K562 (cell line): ENCODE measurements around the gene METAP1D. TPM values are rescaled to one million over a fixed set of nuclear protein-coding genes. Genes with fewer than 3 reads are reported as not detected.
A peak's percentile ranks its signal among the peaks of the same experiment; 100 is the strongest.

Experiments
- ARID4B ChIP-seq: sonication (generic); formaldehyde crosslinking; IDR thresholded peaks from 2 replicates; pipeline ENCODE4 v1.8.0; 2022; ENCODE audit warnings: mild to moderate bottlenecking, missing genetic modification reagents
- ARNT ChIP-seq, 2 experiments: fragments of 450-650 bp; IDR thresholded peaks; 2 replicates each; pipeline ENCODE4 v1.6.1; 2016; ENCODE audit warnings: mild to moderate bottlenecking in 1 of 2
- CBFA2T3 ChIP-seq: fragments of 450-650 bp; IDR thresholded peaks from 2 replicates; pipeline ENCODE4 v1.6.1; 2017
- DPF2 ChIP-seq: fragments of 450-650 bp; IDR thresholded peaks from 2 replicates; pipeline ENCODE4 v1.6.1; 2016
- E2F1 ChIP-seq: sonication (generic); formaldehyde crosslinking; IDR thresholded peaks from 2 replicates; pipeline ENCODE4 v1.8.1; 2023; ENCODE audit warnings: mild to moderate bottlenecking, missing genetic modification reagents, moderate library complexity
- KLF6 ChIP-seq: fragments of 250-450 bp; sonication (Bioruptor Pico); IDR thresholded peaks from 2 replicates; pipeline ENCODE4 v1.4.0; 2020; ENCODE audit warnings: mild to moderate bottlenecking, moderate library complexity, borderline replicate concordance
- MXI1 ChIP-seq: IDR thresholded peaks from 2 replicates; pipeline ENCODE4 v1.6.1; 2011; ENCODE audit warnings: low read depth, mild to moderate bottlenecking, improper control_type of control experiment, low read length
- SRSF9 ChIP-seq: fragments of 200-400 bp; formaldehyde crosslinking; IDR thresholded peaks from 2 replicates; pipeline ENCODE4 v1.6.1; 2017; ENCODE audit warnings: low read depth, low read length, borderline replicate concordance
- ZBTB5 ChIP-seq: fragments of 450-650 bp; IDR thresholded peaks from 2 replicates; pipeline ENCODE4 v1.6.1; 2017; ENCODE audit warnings: antibody characterized with exemption
- ZFP91 ChIP-seq: sonication (generic); formaldehyde crosslinking; IDR thresholded peaks from 2 replicates; pipeline ENCODE4 v1.8.0; 2022; ENCODE audit warnings: mild to moderate bottlenecking, missing genetic modification reagents
- ZHX1 ChIP-seq: fragments of 150-350 bp; conservative IDR thresholded peaks from 2 replicates; pipeline ENCODE4 v1.6.1; 2014; ENCODE audit warnings: low read length
- ZNF217 ChIP-seq: sonication (generic); formaldehyde crosslinking; IDR thresholded peaks from 2 replicates; pipeline ENCODE4 v1.8.0; 2022; ENCODE audit warnings: mild to moderate bottlenecking, missing genetic modification reagents
- ZNF384 ChIP-seq: IDR thresholded peaks from 2 replicates; pipeline ENCODE4 v1.6.1; 2012; ENCODE audit warnings: low read depth, low read length, improper control_type of control experiment
- ZNF445 ChIP-seq: fragments of 250-450 bp; sonication (Bioruptor Pico); IDR thresholded peaks from 2 replicates; pipeline ENCODE4 v1.4.0; 2020; ENCODE audit warnings: low read depth, mild to moderate bottlenecking, moderate library complexity
- polyA plus RNA-seq, 8 experiments: library from polyadenylated mRNA; depleted of rRNA in 4 of 8; stranded (reverse) in 5 of 8; unstranded in 3 of 8; fragments of >200 nt; fragmentation: Nextera tagmentation in 2 of 8; fragmentation: Illumina TruSeq in 1 of 8; extraction: Ambion mirVana in 2 of 8; extraction: Trizol in 1 of 8; gene quantifications; 2 replicates each; pipeline versions ENCODE4 v1.2.1 to v1.2.3, GENCODE V29; 2011 to 2014; ENCODE audit warnings: inconsistent platforms in 1 of 8, missing spikeins in 1 of 8
- total RNA-seq, 7 experiments: library from RNA; depleted of rRNA in 6 of 7; stranded (reverse); fragments of >200 nt in 6 of 7; fragmentation: Illumina TruSeq in 2 of 7; extraction: Trizol in 2 of 7; gene quantifications; 2 replicates each; pipeline versions ENCODE4 v1.2.1 to v1.2.3, GENCODE V29; 2011 to 2021; ENCODE audit warnings: low replicate concordance in 1 of 7

Gene METAP1D
- total and polyA plus RNA-seq, 9 of the 15 experiments (the other 6 are each of a cell fraction or from before 2014, with no cell fraction given): 8.0 to 23.4 (median 15.7) TPM

- TF ChIP-seq E2F1 (no peak; the same call in 1 of the 2 replicates), DPF2 (peak; percentile 25; the same call in 1 of the 2 replicates), MXI1 (peak; percentile 82), ZNF445 (CRISPR knock-in tag) (no peak), ZBTB5 (no peak), ZNF217 (no peak), KLF6 (CRISPR knock-in tag) (0 out of 2 replicates have a peak, but pooled peaks have one; percentile 21), ZHX1 (0 out of 2 replicates have a peak, but pooled peaks have one; percentile 80), CBFA2T3 (peak; percentile 33; the same call in 1 of the 2 replicates), SRSF9 (no peak), ZFP91 (CRISPR knock-in tag) (peak; percentile 80), ZNF384 (0 out of 2 replicates have a peak, but pooled peaks have one; percentile 4), ARNT (IDR thresholded peaks at IDR 0.05) (peak; percentile 64 to 66; a peak in 2 of 4 replicates), ARID4B (CRISPR knock-in tag) (peak; percentile 100)
These were observed at the start of gene METAP1D (continued) for GRCh38 chr2:171999604-172000469.
